ENCODE data around the gene PARVG.

Gene PARVG

GRCh38 chr22:44195189-44195871 is 14.6 kb downstream of the PARVG start:
- DNase-seq (ENCODE audit: low spot score), result no peak

GRCh38 chr22:44196241-44196640 is 15.5 kb downstream of the PARVG start:
- DNase-seq (ENCODE audit: low spot score), result no peak

- no peak for DNase-seq (ENCODE audit: low spot score)
Observed at GRCh38 chr22:44196731-44197131, 16.0 kb downstream of the PARVG start.

- DNase-seq (ENCODE audit: low spot score), result no peak
Observed at GRCh38 chr22:44197271-44197670, 16.5 kb downstream of the PARVG start.

- DNase-seq (ENCODE audit: low spot score), result no peak
Observed at GRCh38 chr22:44199164-44199563, 18.4 kb downstream of the PARVG start.

- DNase-seq (ENCODE audit: low spot score), result no peak
Observed at GRCh38 chr22:44199866-44200265, 19.1 kb downstream of the PARVG start.

GRCh38 chr22:44200451-44200850 is 19.7 kb downstream of the PARVG start:
- DNase-seq (ENCODE audit: low spot score), result no peak

- DNase-seq (ENCODE audit: low spot score), result no peak
Observed at GRCh38 chr22:44200855-44201550, 20.3 kb downstream of the PARVG start.

GRCh38 chr22:44201665-44202064 is 20.9 kb downstream of the PARVG start:
- DNase-seq (ENCODE audit: low spot score), result no peak

GRCh38 chr22:44202261-44202789 is 21.6 kb downstream of the PARVG start:
- no peak for DNase-seq (ENCODE audit: low spot score)

- DNase-seq (ENCODE audit: low spot score), result no peak
Observed at GRCh38 chr22:44203203-44203602, 22.5 kb downstream of the PARVG start.

GRCh38 chr22:44204739-44205515 is 24.2 kb downstream of the PARVG start:
- DNase-seq (ENCODE audit: low spot score), result no peak

GRCh38 chr22:44205516-44206329 is 25.0 kb downstream of the PARVG start:
- DNase-seq (ENCODE audit: low spot score), result no peak

GRCh38 chr22:44206330-44206645 is 25.6 kb downstream of the PARVG start:
- DNase-seq (ENCODE audit: low spot score), result no peak

GRCh38 chr22:44206696-44207095 is 26.0 kb downstream of the PARVG start:
- no peak for DNase-seq (ENCODE audit: low spot score)

- DNase-seq (ENCODE audit: low spot score), result no peak
Observed at GRCh38 chr22:44207173-44207980, 26.7 kb downstream of the PARVG start.

GRCh38 chr22:44207981-44208317 is 27.2 kb downstream of the PARVG start:
- DNase-seq (ENCODE audit: low spot score), result no peak

- DNase-seq (ENCODE audit: low spot score), result no peak
Observed at GRCh38 chr22:44209343-44209742, 28.6 kb downstream of the PARVG start.

- DNase-seq (ENCODE audit: low spot score), result no peak
Observed at GRCh38 chr22:44210722-44211121, 30.0 kb downstream of the PARVG start.

- DNase-seq (ENCODE audit: low spot score), result peak; percentile 1
Observed at GRCh38 chr22:44211256-44211945, 30.7 kb downstream of the PARVG start.
